ENCODE results near the gene CFAP161. TPM values are rescaled to one million over a fixed set of nuclear protein-coding genes. Genes with fewer than 3 reads are reported as not detected.

Gene CFAP161
- total and polyA plus RNA-seq, 9 of the 15 experiments (the other 6 are each of a cell fraction or from before 2014, with no cell fraction given) = 25.8 to 83.3 (median 75.6) TPM

- TF ChIP-seq CHAMP1 (IDR thresholded peaks at IDR 0.05) (peak; percentile 35; the same call in 1 of the 2 replicates), JUND (IDR thresholded peaks at IDR 0.05; ENCODE audit: borderline replicate concordance, low read depth, low read length) (0 out of 2 replicates have a peak, but pooled peaks have one; percentile 10), JUND (tag; IDR thresholded peaks at IDR 0.05; ENCODE audit: borderline replicate concordance, low read depth, low read length) (peak; percentile 31; the same call in 1 of the 3 replicates), ZNF174 (CRISPR knock-in tag; IDR thresholded peaks at IDR 0.05) (no peak), SOX6 (IDR thresholded peaks at IDR 0.05) (peak; percentile 54; the same call in 1 of the 2 replicates), FIP1L1 (IDR thresholded peaks at IDR 0.05; ENCODE audit: low read depth, low read length, poor library complexity, severe bottlenecking) (no peak), ZNF592 (IDR thresholded peaks at IDR 0.05) (peak; percentile 40), NFRKB (IDR thresholded peaks at IDR 0.05; ENCODE audit: low read depth) (0 out of 2 replicates have a peak, but pooled peaks have one; percentile 47), ARID1B (IDR thresholded peaks at IDR 0.05) (peak; percentile 86), PRDM10 (IDR thresholded peaks at IDR 0.05; ENCODE audit: partially characterized antibody) (no peak), FOXK2 (conservative IDR thresholded peaks at IDR 0.05 in 1 of 2, IDR thresholded peaks at IDR 0.05 in 1 of 2; ENCODE audit: low read depth in 2 of 2) (0 out of 4 replicates have a peak, but pooled peaks of 1 of the 2 experiments have one; percentile 56), E2F8 (IDR thresholded peaks at IDR 0.05; ENCODE audit: low read depth, partially characterized antibody) (peak; percentile 40)
Observed at GRCh38 chr15:81107889-81108288, 26.2 kb upstream of the CFAP161 start (continued).
